Gastroesophageal sphincter (tissue), 3 donors: ENCODE measurements around the gene NBL1.
"Not testable (repeated sequence)": the region's sequence is repeated elsewhere in the genome, so short reads cannot be mapped to it uniquely, and the experiment has no call there.

ENCODE experiments used
- CTCF ChIP-seq, 4 experiments: fragments of 200-600 bp in 2 of 4; fragments of 450-650 bp in 2 of 4; sonication (generic) in 1 of 4; IDR thresholded peaks; one replicate each; pipeline ENCODE4 v1.5.1; 2017 to 2019; ENCODE audit warnings: antibody characterized with exemption in 4 of 4, mild to moderate bottlenecking in 2 of 4, moderate library complexity in 2 of 4
- POLR2A ChIP-seq, 2 donors: fragments of 450-650 bp; IDR thresholded peaks; one replicate each; pipeline ENCODE4 v1.6.1; 2017; ENCODE audit warnings: antibody characterized with exemption in 2 of 2, mild to moderate bottlenecking in 2 of 2, moderate library complexity in 1 of 2

- TF ChIP-seq CTCF, POLR2A (IDR thresholded peaks at IDR 0.05): not testable (repeated sequence)
Measured at GRCh38 chr1:19639228-19639627, 4.9 kb upstream of the NBL1 start.
